GM19467 (cell line): Measurements from ENCODE around the gene MYOF.

ENCODE experiments used
- ATAC-seq: cut with Tn5 transposase; IDR thresholded peaks from one replicate; pipeline ENCODE4 v1.9.1; 2021; ENCODE audit warnings: mild to moderate bottlenecking, moderate library complexity; ENCODE audit not compliant: unreplicated experiment

Gene MYOF, protein sequence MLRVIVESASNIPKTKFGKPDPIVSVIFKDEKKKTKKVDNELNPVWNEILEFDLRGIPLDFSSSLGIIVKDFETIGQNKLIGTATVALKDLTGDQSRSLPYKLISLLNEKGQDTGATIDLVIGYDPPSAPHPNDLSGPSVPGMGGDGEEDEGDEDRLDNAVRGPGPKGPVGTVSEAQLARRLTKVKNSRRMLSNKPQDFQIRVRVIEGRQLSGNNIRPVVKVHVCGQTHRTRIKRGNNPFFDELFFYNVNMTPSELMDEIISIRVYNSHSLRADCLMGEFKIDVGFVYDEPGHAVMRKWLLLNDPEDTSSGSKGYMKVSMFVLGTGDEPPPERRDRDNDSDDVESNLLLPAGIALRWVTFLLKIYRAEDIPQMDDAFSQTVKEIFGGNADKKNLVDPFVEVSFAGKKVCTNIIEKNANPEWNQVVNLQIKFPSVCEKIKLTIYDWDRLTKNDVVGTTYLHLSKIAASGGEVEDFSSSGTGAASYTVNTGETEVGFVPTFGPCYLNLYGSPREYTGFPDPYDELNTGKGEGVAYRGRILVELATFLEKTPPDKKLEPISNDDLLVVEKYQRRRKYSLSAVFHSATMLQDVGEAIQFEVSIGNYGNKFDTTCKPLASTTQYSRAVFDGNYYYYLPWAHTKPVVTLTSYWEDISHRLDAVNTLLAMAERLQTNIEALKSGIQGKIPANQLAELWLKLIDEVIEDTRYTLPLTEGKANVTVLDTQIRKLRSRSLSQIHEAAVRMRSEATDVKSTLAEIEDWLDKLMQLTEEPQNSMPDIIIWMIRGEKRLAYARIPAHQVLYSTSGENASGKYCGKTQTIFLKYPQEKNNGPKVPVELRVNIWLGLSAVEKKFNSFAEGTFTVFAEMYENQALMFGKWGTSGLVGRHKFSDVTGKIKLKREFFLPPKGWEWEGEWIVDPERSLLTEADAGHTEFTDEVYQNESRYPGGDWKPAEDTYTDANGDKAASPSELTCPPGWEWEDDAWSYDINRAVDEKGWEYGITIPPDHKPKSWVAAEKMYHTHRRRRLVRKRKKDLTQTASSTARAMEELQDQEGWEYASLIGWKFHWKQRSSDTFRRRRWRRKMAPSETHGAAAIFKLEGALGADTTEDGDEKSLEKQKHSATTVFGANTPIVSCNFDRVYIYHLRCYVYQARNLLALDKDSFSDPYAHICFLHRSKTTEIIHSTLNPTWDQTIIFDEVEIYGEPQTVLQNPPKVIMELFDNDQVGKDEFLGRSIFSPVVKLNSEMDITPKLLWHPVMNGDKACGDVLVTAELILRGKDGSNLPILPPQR (N-terminal part only)

GRCh38 chr10:93482145-93482834, at the start of gene MYOF:
TSS of gene MYOF (minus strand) at chr10:93482334. CDS start at chr10:93482194, 140 bp downstream.
- ATAC-seq: peak; percentile 70

GRCh38 chr10:93518531-93518930, 36.4 kb upstream of the MYOF start:
- no peak for ATAC-seq

GRCh38 chr10:93516006-93516380, 33.9 kb upstream of the MYOF start:
- no peak for ATAC-seq

- ATAC-seq: no peak
Observed at GRCh38 chr10:93515071-93516005, 33.2 kb upstream of the MYOF start.

GRCh38 chr10:93514521-93514920, 32.4 kb upstream of the MYOF start:
- no peak for ATAC-seq

DNA sequence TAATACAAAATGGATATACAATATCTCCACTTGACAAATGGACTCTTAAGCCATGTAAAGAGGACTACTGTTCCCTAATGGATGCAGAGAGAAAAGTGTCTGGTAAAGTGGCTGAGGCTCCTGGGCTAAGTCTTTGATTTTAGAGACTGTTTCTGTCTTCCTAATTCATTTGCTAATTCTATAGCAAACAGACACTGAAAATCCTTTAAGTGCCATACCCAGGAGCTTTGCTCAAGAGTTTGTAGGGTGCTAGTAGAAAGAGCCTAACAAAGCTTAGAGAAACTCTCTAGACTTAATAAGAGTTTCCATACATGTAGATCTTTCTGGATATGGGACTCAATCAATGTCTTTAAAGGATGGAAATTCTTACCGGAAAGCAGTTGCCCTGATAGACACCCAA, 31.0 kb upstream of the MYOF start:
- ATAC-seq: no peak

GRCh38 chr10:93512565-93512964, 30.4 kb upstream of the MYOF start:
- no peak for ATAC-seq

GRCh38 chr10:93509816-93510215, 27.7 kb upstream of the MYOF start:
- no peak for ATAC-seq

DNA sequence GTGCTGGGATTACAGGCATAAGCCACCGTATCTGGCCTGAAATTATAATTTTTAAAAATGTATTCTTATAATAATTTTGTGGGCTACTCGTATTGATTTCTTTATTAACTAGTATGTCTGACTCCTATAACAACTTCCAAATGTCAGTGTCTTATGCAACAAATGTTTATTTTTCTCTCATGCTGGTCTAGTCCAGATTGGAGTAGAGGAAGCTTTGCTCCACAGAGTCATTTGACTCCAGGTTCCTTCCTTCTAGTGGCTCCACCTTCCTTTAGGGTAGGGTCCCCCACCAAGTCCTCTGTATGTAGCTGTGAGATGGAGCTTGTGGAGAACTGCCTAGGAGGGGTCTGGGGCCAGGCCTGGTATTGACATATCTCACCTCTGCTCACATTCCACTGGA, 22.9 kb upstream of the MYOF start:
- ATAC-seq: no peak

DNA sequence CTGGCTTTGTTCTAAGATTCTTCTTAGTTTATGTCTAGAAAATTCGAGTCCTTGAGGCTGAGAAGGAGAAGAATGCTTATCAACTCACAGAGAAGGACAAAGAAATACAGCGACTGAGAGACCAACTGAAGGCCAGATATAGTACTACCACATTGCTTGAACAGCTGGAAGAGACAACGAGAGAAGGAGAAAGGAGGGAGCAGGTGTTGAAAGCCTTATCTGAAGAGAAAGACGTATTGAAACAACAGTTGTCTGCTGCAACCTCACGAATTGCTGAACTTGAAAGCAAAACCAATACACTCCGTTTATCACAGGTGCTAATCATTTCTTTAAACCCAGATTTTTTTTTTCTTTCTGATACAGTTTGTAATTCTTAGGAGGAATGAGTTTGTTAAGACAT, 20.9 kb upstream of the MYOF start:
- no peak for ATAC-seq

DNA sequence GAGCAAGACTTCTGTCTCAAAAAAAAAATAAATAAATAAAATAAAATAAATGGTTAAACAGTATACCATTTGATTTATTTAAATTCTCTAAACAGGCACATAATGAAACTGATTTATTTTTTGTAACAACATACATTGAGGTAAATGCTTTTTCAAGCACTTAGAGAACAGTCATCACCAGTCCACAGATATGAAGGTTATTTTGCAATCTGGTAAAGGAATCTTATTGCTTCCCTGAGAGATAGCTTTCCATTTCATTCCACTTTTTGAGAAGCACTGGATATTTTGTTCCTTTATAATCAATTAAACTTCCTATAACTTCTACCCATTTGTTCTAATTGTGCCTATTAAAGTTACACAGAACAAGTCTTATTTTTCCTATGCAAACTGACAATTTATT, 19.5 kb upstream of the MYOF start:
- ATAC-seq: no peak

DNA sequence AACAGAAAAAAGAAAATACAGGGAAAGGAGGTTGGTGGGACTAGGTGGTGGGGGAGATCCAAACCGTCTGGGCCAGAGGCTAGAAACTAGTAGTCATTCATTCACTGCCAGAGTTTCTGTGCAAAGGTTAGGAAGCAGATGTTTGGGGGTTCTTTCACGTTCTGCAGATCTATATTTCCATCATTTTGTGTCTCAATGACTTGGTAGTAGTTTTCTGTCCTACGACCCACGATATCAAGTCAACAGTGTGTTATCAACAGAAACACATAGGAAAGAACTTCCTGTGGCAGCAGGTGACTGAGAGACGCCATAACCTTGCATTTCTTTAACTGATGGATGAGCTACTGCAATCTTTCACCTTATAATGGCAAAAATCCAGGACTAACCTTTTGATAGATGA, 16.0 kb upstream of the MYOF start:
- no peak for ATAC-seq

DNA sequence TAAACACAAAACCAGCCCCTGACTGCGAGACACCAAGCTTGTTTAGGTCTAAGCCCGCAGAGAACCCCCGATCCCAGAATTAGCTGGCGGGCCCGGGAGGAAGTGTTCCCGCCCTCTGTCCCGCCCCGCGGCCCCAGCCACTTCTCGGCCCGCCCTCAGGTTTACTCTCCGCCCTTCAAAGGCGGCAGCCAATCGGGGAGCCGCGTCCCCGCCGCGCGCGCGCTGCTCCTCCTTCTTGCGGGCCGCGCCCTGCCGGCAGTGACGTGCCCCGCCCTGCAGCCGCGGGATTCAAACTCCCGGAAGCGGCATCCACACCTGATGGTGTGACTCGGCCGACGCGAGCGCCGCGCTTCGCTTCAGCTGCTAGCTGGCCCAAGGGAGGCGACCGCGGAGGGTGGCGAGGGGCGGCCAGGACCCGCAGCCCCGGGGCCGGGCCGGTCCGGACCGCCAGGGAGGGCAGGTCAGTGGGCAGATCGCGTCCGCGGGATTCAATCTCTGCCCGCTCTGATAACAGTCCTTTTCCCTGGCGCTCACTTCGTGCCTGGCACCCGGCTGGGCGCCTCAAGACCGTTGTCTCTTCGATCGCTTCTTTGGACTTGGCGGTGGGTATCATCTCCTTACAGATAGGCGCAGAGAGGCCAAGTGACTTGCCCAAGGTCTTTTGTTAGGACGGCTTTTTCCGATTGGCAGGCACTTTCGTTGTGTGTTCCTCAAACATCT, 14.3 kb upstream of the MYOF start, which contains the start of gene CEP55:
Gene CEP55, plus strand, starts transcription at position 291 of the 720 bp plus-strand sequence. CDS start 3,440 bp downstream, outside the sequence.
- ATAC-seq: peak; percentile 99

DNA sequence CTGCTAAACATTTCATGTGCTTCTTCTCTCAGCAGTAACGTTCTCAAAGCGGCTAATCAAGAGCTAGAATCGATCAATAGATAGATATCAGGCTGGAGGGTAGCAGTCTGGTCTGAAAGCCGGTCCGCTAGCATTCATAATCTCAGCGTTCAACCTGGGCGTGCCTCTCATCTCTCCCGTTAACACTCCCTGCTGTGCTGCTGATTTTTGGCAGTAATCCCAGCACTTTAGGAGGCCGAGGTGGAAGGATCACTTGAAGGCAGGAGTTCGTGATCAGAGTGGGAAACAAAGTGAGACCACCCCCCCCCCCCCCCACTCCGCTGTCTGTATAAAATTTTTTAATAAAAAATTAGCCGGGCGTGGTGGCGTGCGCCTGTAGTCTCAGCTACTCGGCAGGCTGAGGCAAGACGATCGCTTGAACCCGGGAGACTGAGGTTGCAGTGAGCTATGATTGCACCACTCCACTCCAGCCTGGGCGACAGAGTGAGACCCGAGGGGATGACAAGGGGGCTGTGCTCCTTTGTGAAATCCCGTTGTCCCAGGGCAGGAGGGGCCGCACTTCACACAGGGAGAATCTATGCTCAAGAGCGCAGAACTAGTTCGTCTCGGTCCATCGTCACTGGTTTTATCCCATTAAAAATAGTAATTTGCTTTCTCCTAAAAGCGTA, 13.7 kb upstream of the MYOF start:
- ATAC-seq: peak; percentile 8

DNA sequence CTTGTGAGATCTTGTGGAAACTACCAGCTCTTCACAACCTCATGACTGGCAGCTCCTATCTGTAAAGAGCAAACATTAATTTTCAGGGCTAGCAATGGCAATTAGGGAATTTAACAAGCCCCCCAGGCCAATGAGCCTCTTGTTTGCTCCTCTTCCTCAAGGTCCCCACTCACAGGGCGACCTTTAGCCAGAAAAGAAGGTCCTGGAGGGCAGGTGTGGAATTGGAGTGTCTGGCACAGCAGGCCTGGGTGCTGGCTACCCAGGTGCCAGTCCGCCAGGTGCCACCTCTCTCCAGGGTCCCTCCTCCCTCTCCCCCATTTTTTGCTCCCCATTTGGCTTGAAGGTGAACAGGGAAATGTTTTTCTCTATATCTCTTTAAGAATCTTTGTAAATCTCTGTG, 12.4 kb upstream of the MYOF start:
- ATAC-seq: no peak

- no peak for ATAC-seq
Observed at GRCh38 chr10:93493162-93493561, 11.0 kb upstream of the MYOF start.

GRCh38 chr10:93491602-93492121, 9.5 kb upstream of the MYOF start:
- no peak for ATAC-seq

DNA sequence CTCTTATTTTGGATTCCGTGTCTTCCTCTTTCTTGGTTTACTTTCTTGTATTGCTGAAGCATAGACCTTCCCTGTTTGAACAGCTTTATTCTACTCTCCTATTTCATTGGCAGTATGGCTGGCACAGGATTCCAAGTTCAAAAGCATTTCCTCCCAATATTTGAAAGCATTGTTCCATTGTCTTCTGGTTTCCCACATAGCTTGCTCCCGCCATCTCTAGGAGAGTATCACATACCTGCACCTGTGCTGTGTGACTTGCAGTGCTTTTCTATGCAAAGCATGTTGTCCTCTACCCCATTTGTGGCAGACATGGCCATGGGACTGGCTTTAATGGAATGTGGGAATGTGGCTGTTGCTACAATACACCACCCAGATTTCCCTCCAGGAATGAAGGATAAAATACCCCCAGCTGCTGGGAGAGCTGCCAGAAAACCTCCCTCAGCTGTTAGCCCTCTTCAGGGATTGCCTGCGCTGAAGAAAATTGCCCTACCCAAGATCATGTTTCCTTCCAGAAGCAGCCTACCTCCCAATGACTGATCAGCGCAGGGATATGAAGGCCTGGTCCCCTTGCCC, 6.9 kb upstream of the MYOF start:
- ATAC-seq: no peak
